ENCODE measurements around the gene VPS9D1.

- TF ChIP-seq CTCF (IDR thresholded peaks at IDR 0.05) (no peak), POLR2A (IDR thresholded peaks at IDR 0.05) (no peak)
Observed at GRCh38 chr16:89695875-89696669, 24.6 kb downstream of the VPS9D1 start.
